ENCODE results near the gene NID1. TPM values are rescaled to one million over a fixed set of nuclear protein-coding genes. Genes with fewer than 3 reads are reported as not detected.
A peak's percentile ranks its signal among the peaks of the same experiment; 100 is the strongest.
"Not testable (repeated sequence)": the region's sequence is repeated elsewhere in the genome, so short reads cannot be mapped to it uniquely, and the experiment has no call there.

The NID1 gene
- total RNA-seq, 6 experiments from 2014 or later: 45.7 to 67.1 (median 59.1) TPM

DNA sequence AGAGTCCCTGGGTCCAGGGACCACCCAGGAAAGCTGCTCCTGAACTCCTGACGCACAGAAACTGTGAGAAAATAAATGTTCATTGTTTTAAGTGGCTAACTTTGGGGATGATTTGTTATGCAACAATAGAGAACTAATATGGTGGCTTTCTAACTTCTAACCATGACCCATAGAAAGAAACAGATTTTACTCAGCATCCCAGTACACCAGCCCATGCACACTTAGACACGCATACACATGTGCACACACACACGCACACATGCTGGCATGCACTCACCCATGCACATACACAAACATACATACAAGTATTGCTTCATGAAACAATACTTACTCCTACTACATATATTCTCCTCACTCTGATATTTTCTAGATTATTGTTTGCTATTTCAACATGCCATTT lies 57.1 kb downstream of the NID1 start:
- Histone ChIP-seq H3K36me3 (peaks cover 0 to 12% (median 0%) of the 10 kb centered on the region in 4 donors), H3K9me3 (no peaks in the 10 kb centered on the region), H3K27ac (no peak overlapping the region), H3K4me1 (peaks cover 0 to 22% (median 1%) of the 10 kb centered on the region in 4 donors), H3K4me3 (no peak overlapping the region), H3K27me3 (no peaks in the 10 kb centered on the region)
- DNase-seq: no peak
- TF ChIP-seq POLR2A (IDR thresholded peaks at IDR 0.05): no peak
- TF ChIP-seq, protein P1, sequence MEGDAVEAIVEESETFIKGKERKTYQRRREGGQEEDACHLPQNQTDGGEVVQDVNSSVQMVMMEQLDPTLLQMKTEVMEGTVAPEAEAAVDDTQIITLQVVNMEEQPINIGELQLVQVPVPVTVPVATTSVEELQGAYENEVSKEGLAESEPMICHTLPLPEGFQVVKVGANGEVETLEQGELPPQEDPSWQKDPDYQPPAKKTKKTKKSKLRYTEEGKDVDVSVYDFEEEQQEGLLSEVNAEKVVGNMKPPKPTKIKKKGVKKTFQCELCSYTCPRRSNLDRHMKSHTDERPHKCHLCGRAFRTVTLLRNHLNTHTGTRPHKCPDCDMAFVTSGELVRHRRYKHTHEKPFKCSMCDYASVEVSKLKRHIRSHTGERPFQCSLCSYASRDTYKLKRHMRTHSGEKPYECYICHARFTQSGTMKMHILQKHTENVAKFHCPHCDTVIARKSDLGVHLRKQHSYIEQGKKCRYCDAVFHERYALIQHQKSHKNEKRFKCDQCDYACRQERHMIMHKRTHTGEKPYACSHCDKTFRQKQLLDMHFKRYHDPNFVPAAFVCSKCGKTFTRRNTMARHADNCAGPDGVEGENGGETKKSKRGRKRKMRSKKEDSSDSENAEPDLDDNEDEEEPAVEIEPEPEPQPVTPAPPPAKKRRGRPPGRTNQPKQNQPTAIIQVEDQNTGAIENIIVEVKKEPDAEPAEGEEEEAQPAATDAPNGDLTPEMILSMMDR (IDR thresholded peaks at IDR 0.05): no peak
- 83% methylated on average over 2 of the region's 3 CpGs for WGBS (ENCODE audit: insufficient coverage, low coverage, low lambda C conversion rate, missing lambda C conversion rate)
- intact Hi-C loops (cut with DNase I): no loop called here
- ATAC-seq: no peak

DNA sequence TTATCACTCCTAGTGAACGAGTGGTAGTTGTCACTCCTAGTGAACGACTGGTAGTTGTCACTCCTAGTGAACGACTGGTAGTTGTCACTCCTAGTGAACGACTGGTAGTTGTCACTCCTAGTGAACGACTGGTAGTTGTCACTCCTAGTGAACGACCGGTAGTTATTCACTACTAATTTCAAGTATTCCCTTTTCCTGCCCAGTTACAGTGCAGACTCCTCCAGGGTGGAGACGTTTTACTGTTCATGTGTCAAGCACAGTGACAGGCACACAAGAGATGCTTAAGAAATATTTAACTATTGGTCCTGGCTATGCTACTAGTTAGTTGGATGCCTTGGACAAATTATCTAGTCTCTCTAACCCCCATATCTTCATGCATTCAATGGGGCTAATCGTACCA lies 61.8 kb downstream of the NID1 start:
- H3K27me3 ChIP-seq; H3K9me3 ChIP-seq; ATAC-seq; intact Hi-C loops (cut with DNase I); DNase-seq; H3K4me3 ChIP-seq; H3K4me1 ChIP-seq; H3K27ac ChIP-seq: not testable (repeated sequence)
- 72% methylated on average over 8 of the region's 9 CpGs for WGBS (ENCODE audit: insufficient coverage, low coverage, low lambda C conversion rate, missing lambda C conversion rate)
- peaks cover 0 to 14% (median 0%) of the 10 kb centered on the region in 4 donors for H3K36me3 ChIP-seq

DNA sequence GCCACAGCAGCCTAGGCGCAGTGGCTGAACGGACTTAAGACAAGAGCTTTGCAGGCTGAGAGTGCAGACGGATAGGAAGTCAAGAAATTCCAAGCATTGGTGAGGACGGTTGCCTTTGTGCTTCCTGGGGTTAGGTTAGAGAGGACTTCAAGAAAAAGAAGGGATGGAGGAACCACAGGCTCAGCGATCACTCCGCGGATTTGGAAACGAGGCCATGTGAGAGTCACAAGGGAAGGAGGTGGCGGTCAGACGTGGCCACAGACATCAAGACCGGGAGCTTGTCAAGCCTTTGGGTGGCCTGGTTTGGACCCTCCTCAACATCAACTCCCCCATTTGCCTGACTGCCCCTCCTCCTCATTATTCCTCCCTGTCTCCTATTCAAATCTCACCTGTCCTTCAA lies 62.3 kb downstream of the NID1 start:
- WGBS (ENCODE audit: insufficient coverage, low coverage, low lambda C conversion rate, missing lambda C conversion rate): 90% methylated on average over 11 of the region's 11 CpGs
- H3K36me3 ChIP-seq: peaks cover 0 to 13% (median 0%) of the 10 kb centered on the region in 4 donors

DNA sequence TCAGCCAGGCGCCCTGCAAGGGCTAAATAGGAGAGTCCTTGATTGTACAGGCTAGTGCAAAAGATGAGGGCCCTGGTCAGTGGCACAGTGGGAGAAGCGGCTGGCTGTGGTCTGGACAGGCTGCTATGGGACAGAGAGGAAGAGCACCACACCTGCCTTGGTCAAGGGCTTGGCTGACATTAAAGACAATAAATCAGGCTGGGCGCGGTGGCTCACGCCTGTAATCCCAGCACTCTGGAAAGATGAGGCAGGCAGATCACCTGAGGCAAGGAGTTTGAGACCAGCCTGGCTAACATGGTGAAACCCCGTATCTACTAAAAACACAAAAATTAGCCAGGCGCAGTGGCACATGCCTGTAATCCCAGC lies 62.9 kb downstream of the NID1 start:
- DNase-seq (no peak), ATAC-seq (peak in 1 of 4 donors; percentile 12)
- intact Hi-C loops (cut with DNase I): no loop called here
- Histone ChIP-seq H3K4me1 (no peaks in the 10 kb centered on the region), H3K27me3 (no peaks in the 10 kb centered on the region), H3K9me3 (no peaks in the 10 kb centered on the region), H3K36me3 (peaks cover 0 to 8% (median under 1%) of the 10 kb centered on the region in 4 donors), H3K27ac (no peak overlapping the region), H3K4me3 (no peak overlapping the region)
- TF ChIP-seq POLR2A (IDR thresholded peaks at IDR 0.05): no peak
- TF ChIP-seq, protein P1 (IDR thresholded peaks at IDR 0.05): no peak
- 89% methylated on average over 4 of the region's 7 CpGs for WGBS (ENCODE audit: insufficient coverage, low coverage, low lambda C conversion rate, missing lambda C conversion rate)

More for the DNA sequence above, 62.3 kb downstream of the NID1 start:
- Histone ChIP-seq H3K27ac (no peak overlapping the region), H3K9me3 (no peaks in the 10 kb centered on the region), H3K27me3 (no peaks in the 10 kb centered on the region), H3K4me3 (no peak overlapping the region), H3K4me1 (no peaks in the 10 kb centered on the region)
- ATAC-seq (no peak), DNase-seq (no peak)
- TF ChIP-seq, protein P1 (IDR thresholded peaks at IDR 0.05): no peak
- no peak for TF ChIP-seq POLR2A (IDR thresholded peaks at IDR 0.05)
- intact Hi-C loops (cut with DNase I): no loop called here

DNA sequence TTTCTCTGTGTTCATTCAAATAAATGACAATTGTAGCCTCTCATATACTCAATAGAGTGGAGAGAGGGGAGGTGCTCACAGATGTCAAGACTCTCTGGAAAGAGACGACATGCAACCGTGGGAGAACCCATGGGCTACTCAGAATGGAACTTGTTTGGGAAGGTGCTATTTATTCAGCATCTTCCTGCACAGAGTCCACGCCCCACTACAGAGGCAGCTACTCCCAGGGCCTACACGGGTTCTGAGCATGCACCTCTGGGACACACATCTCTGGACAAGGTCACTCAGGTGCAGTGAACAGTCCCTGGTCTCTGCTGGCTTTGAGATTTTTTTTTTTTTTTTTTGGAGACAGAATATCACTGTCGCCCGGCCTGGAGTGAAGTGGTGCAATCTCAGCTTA lies 64.1 kb downstream of the NID1 start:
- no peaks in the 10 kb centered on the region for H3K9me3 ChIP-seq
- no peaks in the 10 kb centered on the region for H3K27me3 ChIP-seq
- intact Hi-C loops (cut with DNase I): no loop called here
- H3K36me3 ChIP-seq: peaks cover 0 to 6% (median 3%) of the 10 kb centered on the region in 4 donors
- WGBS (ENCODE audit: insufficient coverage, low coverage, low lambda C conversion rate, missing lambda C conversion rate): 100% methylated on average over 2 of the region's 6 CpGs
- no peak for DNase-seq
- TF ChIP-seq POLR2A (IDR thresholded peaks at IDR 0.05): no peak
- TF ChIP-seq, protein P1 (IDR thresholded peaks at IDR 0.05): no peak
- no peaks in the 10 kb centered on the region for H3K4me1 ChIP-seq
- ATAC-seq: no peak
- no peak overlapping the region for H3K27ac ChIP-seq
- no peak overlapping the region for H3K4me3 ChIP-seq
